ELR (cell line): ENCODE measurements around the gene ZNF511.
A peak's percentile ranks its signal among the peaks of the same experiment; 100 is the strongest.

Experiments
- DNase-seq: peaks from one replicate; pipeline ENCODE4 v3.0.0-alpha.2; 2015; ENCODE audit warnings: low read depth

The ZNF511 gene

DNA sequence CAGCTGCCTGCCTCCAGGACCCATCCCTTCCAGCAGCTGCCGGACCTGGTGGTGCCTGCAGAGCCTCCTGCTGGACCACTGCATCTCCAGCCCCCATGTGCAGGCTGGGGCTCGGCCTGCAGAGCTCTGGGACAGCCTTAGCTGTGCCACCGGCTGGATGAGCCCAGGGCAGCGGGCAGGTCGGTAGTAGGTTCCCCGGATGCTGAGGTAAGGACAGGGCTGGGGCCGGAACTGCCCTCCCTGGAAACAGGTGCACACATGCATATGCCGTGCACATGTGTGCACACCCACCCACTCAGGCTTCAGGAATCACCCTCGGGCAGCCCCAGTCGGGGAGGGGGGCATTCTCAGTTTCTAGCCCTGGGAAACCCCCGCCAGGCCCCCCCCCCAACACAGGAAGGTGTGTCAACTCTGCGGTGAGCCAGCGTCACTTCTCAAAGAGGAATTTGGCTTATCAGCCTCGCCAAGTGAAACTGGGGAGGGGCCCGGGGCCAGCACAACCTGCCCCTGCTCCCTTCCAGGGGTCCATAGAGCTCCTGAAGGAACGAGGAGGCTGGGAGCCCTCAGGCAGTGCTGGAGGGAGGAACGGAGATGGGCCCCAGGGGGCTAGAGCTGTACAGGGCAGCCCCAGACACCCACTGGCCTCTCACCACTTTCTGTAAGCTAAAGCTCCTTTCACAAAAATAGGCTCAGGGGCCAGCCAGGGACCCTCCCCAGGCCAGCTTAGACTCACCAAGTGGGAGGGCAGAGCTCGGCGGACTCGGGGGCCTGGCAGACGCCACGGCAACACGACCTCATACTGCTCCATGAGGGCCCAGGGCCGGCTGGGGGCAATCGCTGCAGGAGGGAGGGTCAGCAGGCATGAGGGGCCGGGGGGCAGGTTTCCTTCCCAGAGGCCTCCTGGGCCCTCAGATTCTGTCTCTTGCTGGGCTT is 33.7 kb upstream of the ZNF511 start:
- DNase-seq, result peak; percentile 69

GRCh38 chr10:133275684-133276092 is 33.0 kb upstream of the ZNF511 start:
- peak; percentile 57 for DNase-seq

DNA sequence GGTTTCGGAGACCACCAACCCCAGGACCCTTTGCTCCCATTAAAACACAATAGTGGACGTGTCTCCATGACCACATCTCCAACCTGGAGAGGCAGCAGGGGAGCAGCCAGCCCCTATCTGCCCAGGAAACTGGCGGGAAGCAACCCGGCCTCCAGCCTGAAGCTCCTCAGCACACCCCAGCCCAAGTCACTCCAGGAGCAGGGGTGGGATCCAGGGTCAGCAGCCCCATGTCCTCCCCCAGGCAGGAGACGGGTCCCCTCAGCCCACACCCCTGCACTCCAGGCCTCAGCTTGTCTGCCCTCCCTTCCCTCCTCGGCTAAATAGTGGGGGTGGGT is 32.6 kb upstream of the ZNF511 start:
- no peak for DNase-seq

DNA sequence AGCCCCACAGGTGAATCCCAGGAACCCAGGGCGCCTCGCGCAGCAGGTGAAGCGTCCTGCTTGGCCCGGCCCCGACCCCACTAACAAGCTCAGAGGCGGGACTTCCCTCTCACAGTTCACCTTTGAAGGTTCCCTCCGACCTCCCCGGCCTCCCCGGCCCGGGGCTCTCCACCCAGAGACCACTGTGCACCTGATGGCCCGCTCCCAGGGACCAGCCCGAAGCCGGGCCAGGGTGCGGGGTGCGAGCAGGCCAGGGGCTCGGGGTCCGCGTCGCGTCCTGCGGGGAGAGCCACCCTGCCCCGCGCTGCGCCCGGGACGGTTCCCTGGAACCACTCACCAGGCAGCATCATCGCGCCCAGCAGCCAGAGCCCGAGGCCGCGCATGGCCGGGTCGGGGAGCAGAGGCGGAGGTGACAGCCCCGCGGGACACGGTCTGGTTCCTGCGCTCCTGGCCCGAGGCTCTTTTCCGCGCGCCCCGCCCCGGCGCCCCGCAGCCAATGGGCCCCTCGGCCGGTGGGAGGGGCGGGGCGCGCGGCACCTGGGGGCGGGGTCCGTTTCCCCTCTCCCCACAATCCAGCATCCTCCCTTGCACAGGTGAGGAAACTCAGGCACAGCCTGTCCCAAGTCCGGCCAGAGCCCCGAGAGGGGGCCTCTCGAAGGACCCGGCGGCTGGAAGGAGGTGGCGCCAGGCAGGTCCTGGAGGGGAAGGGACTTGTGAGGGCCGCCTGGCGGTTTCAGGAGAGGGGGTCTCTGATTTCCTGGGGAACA is 32.1 kb upstream of the ZNF511 start, which contains the start of gene ADAM8:
ADAM8 (minus strand) TSS at position 434 of the 767 bp plus-strand sequence; CDS start at position 383, 51 bp downstream.
- DNase-seq, result peak; percentile 58

- no peak for DNase-seq
Observed at GRCh38 chr10:133277277-133277992, 31.3 kb upstream of the ZNF511 start.

GRCh38 chr10:133277993-133278576 is 30.6 kb upstream of the ZNF511 start:
- DNase-seq, result peak; percentile 19

DNA sequence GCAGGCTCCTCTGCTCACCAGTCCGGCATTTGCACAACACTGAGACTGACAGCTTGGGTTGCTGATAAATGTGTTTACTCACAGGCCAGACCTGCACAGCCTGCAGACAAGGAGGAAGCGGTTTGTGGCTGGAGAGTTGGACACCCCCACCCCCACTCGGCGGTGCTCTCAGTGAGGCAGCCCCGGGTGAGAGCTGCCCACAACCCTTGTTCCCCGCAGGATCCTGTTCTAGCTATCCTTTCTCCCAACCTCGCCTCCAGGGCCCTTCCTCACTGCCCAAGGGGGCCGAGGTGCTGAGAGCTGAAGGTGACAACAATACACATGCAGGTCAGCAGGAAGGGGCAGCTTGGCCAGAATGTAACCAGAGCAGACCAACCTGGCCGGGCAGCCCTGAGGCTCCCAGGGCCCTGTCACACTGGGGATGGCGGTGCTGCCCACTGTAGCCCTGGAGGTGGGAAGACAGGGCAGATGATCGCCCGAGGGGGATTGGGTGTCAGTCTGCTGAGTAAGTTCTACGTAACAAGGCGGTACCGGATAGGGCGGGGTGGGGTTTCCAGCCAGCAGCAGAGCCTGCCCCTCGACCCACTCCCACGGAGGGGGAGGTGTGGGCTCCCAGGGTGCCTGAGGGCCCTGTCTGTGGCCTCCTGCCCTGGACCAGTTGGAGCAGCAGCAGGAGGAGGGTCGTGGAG is 30.0 kb upstream of the ZNF511 start:
- DNase-seq, result peak; percentile 93

DNA sequence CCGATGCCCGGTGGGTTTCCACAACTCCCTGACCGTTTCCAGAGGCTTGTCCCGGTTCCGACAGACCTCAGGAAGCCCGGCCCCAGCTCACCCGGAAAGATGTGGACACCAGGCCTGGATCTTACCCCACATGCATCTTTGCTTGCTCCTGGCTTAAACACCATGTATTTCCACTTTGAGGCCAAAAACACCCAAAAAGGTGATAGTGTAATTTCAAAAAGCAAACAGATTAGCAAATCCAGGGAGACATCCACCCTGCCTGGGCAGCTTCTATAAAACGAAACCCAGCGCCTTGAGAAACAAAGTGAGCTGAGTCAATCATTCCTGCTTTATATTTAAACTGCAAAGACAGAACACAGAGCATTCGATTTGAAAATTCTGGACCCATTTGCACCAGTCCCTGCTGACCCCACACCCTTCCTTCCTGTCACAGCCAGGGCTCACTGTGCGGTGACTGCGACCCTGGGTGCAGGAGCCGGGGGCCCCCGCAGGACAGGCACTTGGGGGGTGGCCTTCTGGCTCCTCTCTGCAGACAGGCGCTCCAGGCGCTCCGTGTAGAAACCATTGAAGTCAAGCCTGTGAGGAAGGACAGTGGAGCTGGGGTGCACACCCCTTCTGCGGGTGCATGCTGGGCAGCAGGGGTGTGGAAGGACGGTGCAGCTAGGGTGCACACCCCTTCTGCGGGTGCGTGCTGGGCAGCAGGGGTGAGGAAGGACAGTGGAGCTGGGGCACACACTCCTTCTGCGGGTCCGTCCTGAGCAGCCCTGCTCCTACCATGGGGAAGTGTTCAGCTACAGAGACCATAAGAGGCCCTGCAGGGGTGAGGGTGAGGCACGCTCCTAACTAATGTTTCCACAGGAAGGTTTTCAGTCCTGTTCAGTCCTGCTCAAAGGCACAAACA is 29.1 kb upstream of the ZNF511 start:
- peak; percentile 11 for DNase-seq

DNA sequence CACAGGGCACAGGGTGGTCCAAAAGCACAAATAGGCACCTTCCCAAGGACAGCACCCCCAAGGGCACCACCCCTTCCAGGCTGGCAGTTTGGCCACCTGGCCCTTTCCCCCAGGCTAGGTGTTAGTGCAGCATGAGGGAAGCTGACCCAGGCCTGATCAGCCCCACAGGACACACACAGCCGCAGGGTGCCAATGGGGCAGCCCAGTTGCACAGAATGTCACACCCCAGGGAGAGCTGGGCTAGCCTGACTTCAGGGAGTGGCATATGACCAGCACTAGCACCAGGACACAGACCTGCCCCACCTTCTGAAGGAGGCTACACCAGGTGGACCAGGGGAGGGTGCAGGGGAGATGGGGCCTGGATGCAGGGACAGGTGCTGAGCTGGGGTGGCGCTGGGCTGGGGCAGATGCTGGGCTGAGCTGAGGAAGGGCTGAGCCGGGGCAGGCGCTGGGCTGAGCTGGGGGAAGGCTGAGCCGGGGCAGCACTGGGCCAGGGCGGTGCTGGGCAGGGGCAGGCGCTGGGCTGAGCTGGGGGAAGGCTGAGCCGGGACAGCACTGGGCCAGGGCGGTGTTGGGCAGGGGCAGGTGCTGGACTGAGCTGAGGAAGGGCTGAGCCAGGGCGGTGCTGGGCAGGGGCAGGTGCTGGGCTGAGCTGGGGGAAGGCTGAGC is 28.2 kb upstream of the ZNF511 start:
- DNase-seq, result no peak

GRCh38 chr10:133281084-133281483 is 27.6 kb upstream of the ZNF511 start:
- no peak for DNase-seq

GRCh38 chr10:133281628-133282372 is 26.9 kb upstream of the ZNF511 start:
- no peak for DNase-seq

DNA sequence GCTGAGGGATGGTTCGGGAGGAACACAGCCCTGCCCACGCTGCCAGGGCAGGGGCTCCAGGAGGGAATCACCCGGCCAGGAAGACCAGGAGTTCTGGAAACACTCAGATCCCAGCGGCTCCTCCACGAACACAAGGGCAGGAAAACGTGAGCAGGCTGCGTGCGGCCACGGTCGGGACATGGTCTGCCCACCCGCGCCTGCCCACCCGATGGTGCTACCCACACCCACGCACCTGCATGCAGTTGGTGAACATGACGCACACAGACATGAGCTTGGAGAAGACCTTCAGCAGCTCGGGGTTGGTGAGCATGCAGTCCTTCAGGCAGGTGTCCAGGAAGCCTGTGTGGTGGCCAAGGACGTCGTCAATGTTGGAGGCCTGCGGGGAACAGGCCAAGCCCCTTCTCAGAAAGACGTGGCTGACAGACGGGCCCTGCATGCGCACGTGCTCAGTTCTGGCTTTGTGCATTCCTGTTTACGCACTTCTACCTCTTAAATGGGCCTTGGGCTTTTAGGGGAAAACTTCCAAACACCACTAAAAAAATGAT is 25.8 kb upstream of the ZNF511 start:
- DNase-seq, result no peak

DNA sequence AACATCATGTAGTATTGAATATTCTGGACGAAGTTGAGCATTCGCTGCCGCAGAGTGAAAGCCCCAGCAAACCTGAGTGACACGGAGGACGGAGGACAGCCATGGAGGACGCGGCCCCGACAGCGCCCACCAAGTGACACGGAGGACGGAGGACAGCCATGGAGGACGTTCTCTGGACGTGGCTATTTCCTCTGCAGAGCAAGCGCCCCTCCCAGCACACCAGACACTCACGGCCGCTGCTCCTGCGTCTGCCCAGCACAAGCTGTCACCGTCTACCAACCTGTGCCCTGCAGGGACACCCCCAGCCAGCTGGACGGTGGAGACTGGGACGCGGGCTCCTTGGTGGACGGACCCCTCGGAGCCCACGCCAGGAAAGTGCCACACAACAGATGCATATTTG is 24.8 kb upstream of the ZNF511 start:
- DNase-seq, result no peak

- no peak for DNase-seq
Observed at GRCh38 chr10:133285217-133285616, 23.5 kb upstream of the ZNF511 start.

DNA sequence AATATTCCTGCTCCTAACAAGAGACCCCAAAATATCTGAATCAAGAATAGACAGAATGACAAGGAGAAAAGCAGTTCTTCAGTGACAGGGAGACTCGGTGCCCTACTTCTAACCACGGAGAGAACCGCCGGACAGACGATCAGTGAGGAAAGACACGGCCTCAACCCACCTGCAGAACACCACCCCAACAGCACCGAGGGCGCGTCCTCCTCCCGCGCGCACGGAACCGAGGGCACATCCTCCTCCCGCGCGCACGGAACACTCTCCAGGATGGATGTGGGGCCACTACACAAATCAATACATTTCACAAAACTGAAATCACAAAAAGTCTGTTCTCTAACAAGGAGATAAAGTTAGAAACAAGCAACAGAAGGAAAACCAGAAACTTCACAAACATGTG is 22.3 kb upstream of the ZNF511 start:
- no peak for DNase-seq

- no peak for DNase-seq
Observed at GRCh38 chr10:133287832-133288500, 20.7 kb upstream of the ZNF511 start.

GRCh38 chr10:133289761-133290160 is 19.0 kb upstream of the ZNF511 start:
- no peak for DNase-seq
